Inflammatory macrophage (primary cell): ENCODE results near the gene ELMO1.

ENCODE experiments used
- DNase-seq, 2 donors: peaks; one replicate each; pipeline ENCODE4 v3.0.0-alpha.2; 2020 to 2022

ELMO1 gene

GRCh38 chr7:37089972-37090371 is 358.7 kb downstream of the ELMO1 start:
- DNase-seq = no peak

DNA sequence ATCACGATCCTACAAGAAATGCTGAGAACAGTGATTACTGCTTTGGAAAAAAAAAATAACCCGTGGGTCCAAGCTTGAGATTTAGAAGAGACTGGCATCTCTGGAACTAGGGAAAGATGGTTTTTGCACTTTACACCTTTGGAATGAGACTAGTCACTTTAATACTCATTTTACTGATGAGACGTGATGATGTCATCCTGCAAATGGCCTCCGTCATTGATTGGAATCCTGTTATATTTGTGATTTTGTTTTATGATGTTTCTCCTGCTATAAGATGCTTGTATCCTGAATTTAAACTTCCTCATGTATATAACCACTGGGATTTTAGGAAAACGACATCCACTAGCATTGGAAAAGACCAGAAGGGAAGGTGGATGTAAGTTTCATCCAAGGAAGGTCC is 363.1 kb downstream of the ELMO1 start:
- DNase-seq = no peak

- no peak for DNase-seq
These were observed 364.4 kb downstream of the ELMO1 start for GRCh38 chr7:37084303-37084702.

DNA sequence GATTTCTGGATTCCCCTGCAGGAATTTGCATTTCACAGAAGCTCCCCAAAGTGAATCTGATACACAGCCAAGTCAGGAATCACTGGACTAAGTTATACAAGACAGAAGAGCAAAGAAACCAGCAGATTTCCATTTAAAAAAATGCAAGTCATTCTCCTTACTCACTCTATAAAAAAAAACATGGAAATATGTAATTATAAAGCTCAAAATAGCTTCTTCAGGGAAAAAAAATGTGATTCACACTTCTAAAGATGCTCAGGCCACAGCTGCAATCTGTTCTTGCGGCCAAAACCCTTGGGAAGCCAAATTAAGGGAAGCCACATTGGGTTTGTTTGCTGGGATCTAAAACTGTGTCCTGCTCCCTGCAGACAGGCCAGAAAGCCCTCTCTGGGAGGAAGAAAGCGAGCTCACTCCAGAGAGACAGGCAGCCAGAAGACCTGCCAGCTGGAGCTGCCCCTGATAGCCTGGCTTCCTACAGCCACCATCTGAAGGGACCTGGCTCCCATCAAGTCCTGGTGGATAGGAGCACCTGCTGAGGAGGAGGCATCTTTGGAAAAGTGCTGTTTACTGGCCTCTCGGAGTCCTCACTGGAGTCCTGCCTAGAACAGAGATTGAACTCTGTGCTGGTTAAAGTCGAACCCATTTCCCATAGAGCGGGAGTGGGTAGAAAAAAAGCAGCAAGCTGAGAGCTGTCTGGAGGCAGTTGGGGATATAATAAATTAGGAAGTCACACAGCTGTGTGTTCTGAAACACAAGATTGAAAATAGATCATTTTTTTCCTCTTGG is 365.2 kb downstream of the ELMO1 start:
- DNase-seq = no peak

DNA sequence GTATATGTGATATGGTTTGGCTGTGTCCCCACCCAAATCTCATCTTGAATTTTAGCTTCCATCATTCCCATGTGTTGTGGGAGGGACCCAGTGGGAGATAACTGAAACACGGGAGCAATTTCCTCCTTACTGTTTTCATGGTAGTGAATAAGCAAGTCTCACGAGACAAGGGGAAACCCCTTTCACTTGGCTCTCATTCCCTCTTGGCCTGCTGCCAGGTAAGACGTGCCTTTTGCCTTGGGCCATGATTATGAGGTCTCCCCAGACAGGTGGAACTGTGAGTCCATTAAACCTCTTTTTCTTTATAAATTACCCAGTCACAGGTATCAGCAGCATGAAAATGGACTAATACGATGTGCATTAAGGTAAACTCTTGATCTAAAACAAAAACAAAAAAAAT is 367.2 kb downstream of the ELMO1 start:
- no peak for DNase-seq

- DNase-seq = no peak
These were observed 369.2 kb downstream of the ELMO1 start for GRCh38 chr7:37079420-37079819.

- DNase-seq = no peak
These were observed 372.0 kb downstream of the ELMO1 start for GRCh38 chr7:37076668-37077067.

- DNase-seq = no peak
These were observed 374.3 kb downstream of the ELMO1 start for GRCh38 chr7:37074370-37074769.

GRCh38 chr7:37071124-37071523 is 377.5 kb downstream of the ELMO1 start:
- DNase-seq = no peak

DNA sequence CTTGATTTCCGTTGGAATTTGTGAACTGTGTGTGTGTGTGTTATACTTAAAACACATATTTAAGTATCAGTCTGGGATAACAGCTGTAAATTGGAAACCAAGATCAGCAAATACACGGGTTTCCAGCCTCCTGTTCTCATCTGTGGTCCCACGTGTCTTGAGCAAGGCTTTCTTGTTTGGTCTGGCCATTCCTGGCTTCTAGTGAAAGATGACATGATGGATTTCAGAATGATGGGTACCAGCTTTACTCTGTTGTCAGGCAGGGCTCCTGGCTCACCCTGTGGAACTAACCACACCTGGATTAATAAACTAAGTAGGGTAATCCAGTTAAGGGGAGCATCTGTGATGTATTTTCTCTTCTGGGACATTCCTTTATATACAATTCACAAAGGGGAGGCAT is 378.2 kb downstream of the ELMO1 start:
- no peak for DNase-seq

- no peak for DNase-seq
These were observed 378.6 kb downstream of the ELMO1 start for GRCh38 chr7:37070031-37070430.

DNA sequence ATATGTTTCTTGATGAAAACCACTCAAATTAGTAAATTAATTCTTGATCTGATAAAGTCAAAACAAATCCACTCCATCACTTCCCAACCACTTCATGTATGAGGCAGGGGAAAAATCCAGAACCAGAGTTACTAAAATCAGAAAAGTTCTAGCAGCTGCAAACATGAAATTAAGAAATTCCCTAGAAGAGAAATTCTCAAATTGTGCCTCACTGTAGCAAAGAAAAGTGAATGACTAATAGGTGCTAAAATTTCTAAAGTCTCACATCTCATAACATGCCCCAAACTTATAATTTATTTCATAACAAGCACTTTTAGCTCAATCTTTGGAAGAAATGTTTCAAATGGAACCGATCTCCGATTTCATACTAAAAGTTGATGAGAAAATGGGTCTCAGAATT is 379.3 kb downstream of the ELMO1 start:
- DNase-seq = no peak

- no peak for DNase-seq
These were observed 379.8 kb downstream of the ELMO1 start for GRCh38 chr7:37068902-37069301.

GRCh38 chr7:37068038-37068437 is 380.6 kb downstream of the ELMO1 start:
- DNase-seq = no peak

GRCh38 chr7:37065779-37066271 is 382.8 kb downstream of the ELMO1 start:
- DNase-seq = peak; percentile 33 to 57

DNA sequence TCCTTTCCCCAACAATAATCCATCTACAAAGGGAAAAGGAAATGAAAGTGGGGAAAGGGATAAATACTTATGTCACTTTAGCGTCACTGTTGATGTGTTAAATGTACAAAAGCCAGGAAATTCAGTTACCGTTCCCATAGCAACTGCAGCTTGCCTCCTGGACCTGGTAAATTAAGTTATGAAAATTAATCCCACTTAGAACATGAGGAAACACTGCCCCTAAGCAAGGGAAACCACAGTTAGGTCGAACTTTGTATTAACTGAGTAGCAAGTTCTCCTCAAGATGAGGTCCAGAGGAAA is 386.2 kb downstream of the ELMO1 start:
- no peak for DNase-seq

DNA sequence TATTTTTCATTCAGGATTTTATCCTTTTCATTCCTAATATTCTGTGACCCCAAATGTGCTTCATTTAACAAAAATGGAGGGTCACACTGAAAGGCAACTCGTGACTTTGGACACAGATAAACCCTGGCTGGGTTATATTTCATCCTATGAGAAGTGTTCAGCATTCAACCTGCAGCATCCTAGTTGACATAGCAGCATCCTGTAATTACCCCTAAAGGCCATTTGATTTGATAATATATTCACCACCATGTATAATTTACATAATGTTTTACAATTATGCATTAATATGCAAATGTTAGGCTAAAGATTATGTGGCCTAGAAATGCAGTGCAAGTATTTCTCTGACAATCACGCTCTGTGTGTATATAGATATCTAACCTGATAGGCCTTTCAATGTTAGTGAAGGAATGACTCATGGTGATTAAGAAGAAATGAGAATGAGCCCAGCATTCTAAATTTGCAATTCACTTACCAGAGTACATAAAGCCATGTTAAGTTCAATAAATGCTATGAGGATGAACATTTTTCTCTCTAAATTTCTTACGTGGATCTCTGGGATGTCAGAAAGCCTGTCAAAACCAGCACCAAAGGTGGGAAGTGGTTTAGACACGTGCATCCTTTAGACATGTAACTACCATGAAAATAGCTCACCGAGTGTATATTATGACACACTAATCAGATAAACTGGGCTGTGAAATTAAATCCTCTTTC is 386.7 kb downstream of the ELMO1 start:
- DNase-seq = no peak

DNA sequence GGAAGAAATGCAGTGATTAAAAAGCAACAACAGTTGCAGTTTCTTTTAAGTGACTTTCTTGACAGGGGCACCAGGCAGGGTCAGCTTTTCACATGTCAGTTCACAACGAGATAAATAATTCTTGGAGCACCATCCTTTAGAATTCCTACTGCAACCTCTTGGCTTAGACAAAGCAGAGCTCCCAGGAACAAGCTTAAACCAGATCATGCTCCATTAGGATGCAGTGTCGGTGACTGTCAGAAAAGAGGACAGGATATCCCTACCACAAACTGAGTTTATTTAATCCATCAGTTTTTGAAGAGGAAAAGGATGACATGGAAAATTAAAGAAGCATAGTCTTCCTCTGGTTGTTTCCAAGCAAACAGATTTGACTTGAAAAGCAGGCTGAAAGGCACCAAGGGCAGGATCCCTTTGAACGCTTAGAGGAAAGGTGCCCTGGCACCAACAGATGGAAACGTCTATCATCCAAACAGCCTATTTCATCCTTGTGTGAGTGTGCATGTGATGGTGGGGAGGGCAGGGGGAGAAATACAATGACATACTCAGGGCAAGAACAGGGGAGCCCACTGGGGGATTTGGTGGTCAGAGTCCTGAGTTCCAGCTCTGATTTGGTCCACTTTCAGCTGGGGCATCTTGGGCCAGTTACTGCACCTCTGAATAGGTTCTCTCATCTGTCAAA is 392.3 kb downstream of the ELMO1 start:
- DNase-seq = no peak

DNA sequence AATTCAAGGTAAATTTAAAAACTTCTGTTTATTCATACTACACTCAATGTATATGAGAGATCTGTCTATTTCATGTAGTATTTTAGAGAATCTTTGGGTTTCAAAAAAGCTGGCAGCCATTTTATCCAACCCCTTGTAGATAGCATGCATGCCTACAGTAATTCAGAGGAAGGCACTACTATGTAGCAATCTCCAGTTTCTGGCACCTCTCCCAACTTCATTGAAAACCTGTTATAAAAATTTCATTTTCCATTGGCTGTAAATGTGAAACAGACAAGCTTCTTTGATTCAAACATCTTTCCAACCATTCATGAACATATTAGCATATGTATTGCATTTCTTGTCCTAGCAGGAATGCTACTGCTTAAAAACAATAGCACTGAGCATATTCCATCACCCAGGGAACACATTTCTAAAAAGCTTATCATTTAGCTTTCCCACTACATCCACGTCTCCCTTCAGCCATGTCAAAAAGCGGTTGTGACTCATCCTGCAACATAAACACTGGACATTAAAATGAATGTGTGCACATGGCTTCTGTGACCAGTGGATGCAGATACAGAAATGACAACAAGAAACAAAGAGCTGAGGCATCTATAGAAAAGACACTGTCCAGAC is 393.9 kb downstream of the ELMO1 start:
- no peak for DNase-seq

GRCh38 chr7:37052705-37053104 is 396.0 kb downstream of the ELMO1 start:
- peak; percentile 7 to 20 for DNase-seq

GRCh38 chr7:37050801-37051200 is 397.9 kb downstream of the ELMO1 start:
- no peak for DNase-seq

GRCh38 chr7:37048674-37049073 is 400.0 kb downstream of the ELMO1 start:
- no peak for DNase-seq

DNA sequence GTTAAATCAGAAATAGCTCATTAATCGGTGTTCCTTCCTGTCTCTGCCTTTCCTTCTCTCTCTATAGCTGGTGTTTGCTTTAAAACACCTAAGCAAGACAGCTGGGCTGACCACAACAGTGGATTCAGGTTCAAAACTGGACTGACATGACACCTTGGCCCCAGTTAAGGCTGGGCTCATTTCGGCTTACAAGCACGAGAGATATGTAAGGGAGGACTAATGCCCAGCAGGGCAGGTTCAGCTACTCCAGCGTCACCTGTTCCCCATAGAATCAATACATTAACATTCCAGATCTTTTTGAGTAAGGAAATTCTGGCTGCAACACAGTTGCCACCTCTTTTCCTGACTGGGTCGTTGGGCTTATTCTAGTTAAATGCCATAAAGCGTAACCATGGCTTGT is 401.4 kb downstream of the ELMO1 start:
- no peak for DNase-seq
